Thymus (tissue), 11 donors: ENCODE measurements around the gene PLEKHM2. TPM values are rescaled to one million over a fixed set of nuclear protein-coding genes. Genes with fewer than 3 reads are reported as not detected.

Source experiments
- DNase-seq, 9 donors: peaks; one replicate each; pipeline ENCODE4 v3.0.0-alpha.2; 2013; ENCODE audit warnings: low spot score in 9 of 9, low read depth in 6 of 9, missing footprints in 1 of 9
- H3K27ac ChIP-seq, 2 donors: one replicate each; pipeline ENCODE4 v1.5.1; 2013; ENCODE audit warnings: control low read depth in 1 of 2, low read depth in 1 of 2, low read length in 1 of 2, mild to moderate bottlenecking in 1 of 2, moderate library complexity in 1 of 2
- H3K27me3 ChIP-seq, 2 donors: one replicate each; pipeline ENCODE4 v1.5.1; 2013; ENCODE audit warnings: low read length in 1 of 2; ENCODE audit not compliant: control insufficient read depth in 2 of 2, insufficient read depth in 1 of 2
- H3K36me3 ChIP-seq, 2 donors: one replicate each; pipeline ENCODE4 v1.5.1; 2013; ENCODE audit warnings: low read length in 1 of 2, mild to moderate bottlenecking in 1 of 2, moderate library complexity in 1 of 2; ENCODE audit not compliant: control insufficient read depth in 2 of 2, insufficient read depth in 2 of 2
- H3K4me1 ChIP-seq, 2 donors: one replicate each; pipeline ENCODE4 v1.5.1; 2013; ENCODE audit warnings: low read length in 2 of 2; ENCODE audit not compliant: control insufficient read depth in 2 of 2, insufficient read depth in 2 of 2
- H3K4me3 ChIP-seq, 2 donors: one replicate each; pipeline ENCODE4 v1.5.1; 2013; ENCODE audit warnings: low read length in 2 of 2, control low read depth in 1 of 2, mild to moderate bottlenecking in 1 of 2
- H3K9me3 ChIP-seq, 2 donors: one replicate each; pipeline ENCODE4 v1.5.1; 2013; ENCODE audit warnings: low read length in 1 of 2, mild to moderate bottlenecking in 1 of 2; ENCODE audit not compliant: control insufficient read depth in 2 of 2, insufficient read depth in 1 of 2
- WGBS: extraction: QIAGEN DNeasy Blood & Tissue Kit; methylation state at CpG from one replicate; pipeline ENCODE4 v1.1.7; 2013; 5-methylcytosine and 5-hydroxymethylcytosine counted together
- polyA plus RNA-seq: library from polyadenylated mRNA; stranded (reverse); fragments of 200-250 nt; gene quantifications from one replicate; pipeline ENCODE4 v1.2.3, GENCODE V29; 2013
- total RNA-seq: library from RNA; stranded (reverse); fragments of 120-200 nt; gene quantifications from one replicate; pipeline ENCODE4 v1.2.4, GENCODE V29; 2013
- donor health status: healthy.

PLEKHM2 gene
- total and polyA plus RNA-seq, 2 donors = 18.1 to 32.5 TPM

DNA sequence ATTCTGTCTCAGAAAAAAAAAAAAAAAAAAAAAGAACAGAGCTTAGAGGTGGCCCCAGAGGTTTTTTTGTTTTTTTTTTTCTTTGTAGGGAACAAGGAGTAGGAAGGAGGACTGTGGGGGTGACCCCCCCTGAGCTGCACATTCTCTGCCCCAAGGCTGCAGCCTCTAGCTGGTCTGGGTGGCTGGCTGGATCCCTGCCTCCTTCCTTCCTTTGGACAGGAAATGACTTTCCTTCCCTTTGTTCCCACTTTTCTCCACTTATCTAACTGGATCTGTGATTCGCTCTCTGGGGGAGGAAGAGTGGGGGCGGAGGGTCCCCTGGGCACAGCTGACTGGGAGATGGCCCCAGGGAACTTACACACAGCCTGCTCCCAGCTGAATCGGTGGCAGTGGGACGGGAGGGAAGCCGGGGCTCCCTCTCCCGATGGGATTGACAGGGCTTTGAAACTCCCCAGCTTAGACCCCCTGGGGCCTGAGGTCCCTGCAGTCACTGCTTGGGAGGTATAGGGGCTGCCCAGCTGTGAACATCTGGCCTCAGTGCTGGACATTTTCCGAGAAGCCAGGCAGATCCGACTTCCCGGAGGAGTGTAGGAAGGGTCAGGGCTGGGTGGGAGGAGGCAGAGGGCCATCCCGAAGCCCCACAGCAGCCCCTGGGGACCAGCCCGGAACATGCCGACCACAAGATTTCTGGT, 76.5 kb downstream of the PLEKHM2 start:
- Histone ChIP-seq H3K4me1 (peaks cover 8 to 13% of the 10 kb centered on the region in 2 donors), H3K27me3 (peaks cover 48 to 78% of the 10 kb centered on the region in 2 donors), H3K9me3 (peaks cover 0 to 2% of the 10 kb centered on the region in 2 donors), H3K27ac (no peak overlapping the region), H3K36me3 (no peaks in the 10 kb centered on the region), H3K4me3 (no peak overlapping the region)
- WGBS = 60% methylated on average over 12 of the region's 12 CpGs
- DNase-seq = no peak

GRCh38 chr1:15761366-15762128, 77.4 kb downstream of the PLEKHM2 start:
- peaks cover 43 to 69% of the 10 kb centered on the region in 2 donors for H3K27me3 ChIP-seq
- no peaks in the 10 kb centered on the region for H3K36me3 ChIP-seq
- H3K27ac ChIP-seq = no peak overlapping the region
- WGBS = 73% methylated on average over 8 of the region's 8 CpGs
- no peak overlapping the region for H3K4me3 ChIP-seq
- peaks cover 0 to 2% of the 10 kb centered on the region in 2 donors for H3K9me3 ChIP-seq
- peaks cover 4 to 8% of the 10 kb centered on the region in 2 donors for H3K4me1 ChIP-seq
- DNase-seq = no peak

GRCh38 chr1:15762546-15762945, 78.4 kb downstream of the PLEKHM2 start:
- Histone ChIP-seq H3K4me3 (no peak overlapping the region), H3K27me3 (peaks cover 37 to 59% of the 10 kb centered on the region in 2 donors), H3K9me3 (peaks cover 0 to 2% of the 10 kb centered on the region in 2 donors), H3K4me1 (peaks cover 3 to 5% of the 10 kb centered on the region in 2 donors), H3K36me3 (no peaks in the 10 kb centered on the region), H3K27ac (no peak overlapping the region)
- no peak for DNase-seq
- WGBS = 79% methylated on average over 10 of the region's 10 CpGs

GRCh38 chr1:15764269-15764764, 80.2 kb downstream of the PLEKHM2 start:
- no peak overlapping the region for H3K27ac ChIP-seq
- 86% methylated on average over 10 of the region's 10 CpGs for WGBS
- H3K9me3 ChIP-seq = peaks cover 0 to 2% of the 10 kb centered on the region in 2 donors
- H3K27me3 ChIP-seq = peaks cover 21 to 43% of the 10 kb centered on the region in 2 donors
- H3K4me1 ChIP-seq = peaks cover 0 to 3% of the 10 kb centered on the region in 2 donors
- H3K4me3 ChIP-seq = no peak overlapping the region
- no peaks in the 10 kb centered on the region for H3K36me3 ChIP-seq
- DNase-seq = no peak

DNA sequence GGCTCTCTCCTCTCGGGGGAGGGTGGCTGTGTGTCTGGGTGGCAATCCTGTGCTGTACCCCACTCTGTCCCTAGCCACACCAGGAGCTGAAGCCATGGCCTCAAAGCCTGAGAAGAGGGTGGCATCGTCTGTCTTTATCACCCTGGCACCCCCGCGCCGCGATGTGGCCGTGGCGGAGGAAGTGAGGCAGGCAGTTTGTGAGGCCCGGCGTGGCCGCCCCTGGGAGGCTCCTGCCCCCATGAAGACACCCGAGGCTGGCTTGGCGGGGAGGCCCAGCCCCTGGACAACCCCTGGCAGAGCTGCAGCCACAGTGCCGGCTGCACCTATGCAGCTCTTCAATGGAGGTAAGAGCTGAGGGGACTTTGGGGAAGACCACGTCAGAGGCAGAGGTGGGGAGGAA, 80.8 kb downstream of the PLEKHM2 start:
- no peak overlapping the region for H3K27ac ChIP-seq
- 85% methylated on average over 15 of the region's 15 CpGs for WGBS

DNA sequence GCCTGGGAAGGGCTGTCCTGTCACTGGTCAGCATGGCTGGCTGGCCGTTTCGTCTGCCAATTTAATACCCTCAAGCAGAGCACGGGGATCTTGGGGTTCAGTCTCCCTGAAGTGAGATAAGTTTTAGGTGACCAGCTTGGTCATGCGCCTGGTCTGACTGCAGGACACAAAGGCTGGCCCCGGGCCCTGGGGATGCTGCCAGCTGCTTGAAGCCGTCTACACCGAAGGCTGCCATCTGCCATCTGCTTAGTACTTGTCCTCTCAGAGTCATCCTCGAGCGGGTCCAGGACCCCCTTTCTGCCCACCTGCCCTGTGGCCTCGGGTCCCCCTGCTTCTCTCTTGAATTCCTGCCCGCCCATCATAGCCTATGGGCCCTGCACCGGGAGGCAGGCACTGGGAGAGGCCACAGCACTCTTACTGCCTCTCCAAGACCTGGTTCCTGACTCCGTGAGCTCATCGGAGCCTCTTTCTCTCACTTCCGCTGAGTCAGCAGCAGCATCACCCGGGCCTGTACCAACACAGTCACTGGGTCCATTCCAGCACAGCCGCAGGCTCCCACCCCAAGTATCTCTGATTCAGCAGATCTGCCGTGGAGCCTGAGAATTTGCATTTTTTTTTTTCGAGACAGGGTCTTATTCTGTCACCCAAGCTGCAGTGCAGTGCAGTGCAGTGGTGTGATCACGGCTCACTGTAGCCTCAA, 81.5 kb downstream of the PLEKHM2 start:
- WGBS = 91% methylated on average over 20 of the region's 20 CpGs

More for the DNA sequence above, 80.8 kb downstream of the PLEKHM2 start:
- Histone ChIP-seq H3K36me3 (no peaks in the 10 kb centered on the region), H3K9me3 (peaks cover 0 to 2% of the 10 kb centered on the region in 2 donors), H3K4me3 (no peak overlapping the region), H3K27me3 (peaks cover 15 to 38% of the 10 kb centered on the region in 2 donors), H3K4me1 (no peaks in the 10 kb centered on the region)
- no peak for DNase-seq

GRCh38 chr1:15767941-15768340, 83.8 kb downstream of the PLEKHM2 start:
- H3K4me3 ChIP-seq = no peak overlapping the region
- no peak overlapping the region for H3K27ac ChIP-seq
- H3K27me3 ChIP-seq = peaks cover 0 to 7% of the 10 kb centered on the region in 2 donors
- H3K9me3 ChIP-seq = no peaks in the 10 kb centered on the region
- H3K36me3 ChIP-seq = no peaks in the 10 kb centered on the region
- H3K4me1 ChIP-seq = no peaks in the 10 kb centered on the region
- DNase-seq = no peak
- WGBS = 95% methylated on average over 5 of the region's 5 CpGs

More for the DNA sequence above, 81.5 kb downstream of the PLEKHM2 start:
- Histone ChIP-seq H3K36me3 (no peaks in the 10 kb centered on the region), H3K27ac (no peak overlapping the region), H3K9me3 (peaks cover 0 to 1% of the 10 kb centered on the region in 2 donors), H3K4me1 (no peaks in the 10 kb centered on the region), H3K4me3 (no peak overlapping the region), H3K27me3 (peaks cover 10 to 30% of the 10 kb centered on the region in 2 donors)
- no peak for DNase-seq

DNA sequence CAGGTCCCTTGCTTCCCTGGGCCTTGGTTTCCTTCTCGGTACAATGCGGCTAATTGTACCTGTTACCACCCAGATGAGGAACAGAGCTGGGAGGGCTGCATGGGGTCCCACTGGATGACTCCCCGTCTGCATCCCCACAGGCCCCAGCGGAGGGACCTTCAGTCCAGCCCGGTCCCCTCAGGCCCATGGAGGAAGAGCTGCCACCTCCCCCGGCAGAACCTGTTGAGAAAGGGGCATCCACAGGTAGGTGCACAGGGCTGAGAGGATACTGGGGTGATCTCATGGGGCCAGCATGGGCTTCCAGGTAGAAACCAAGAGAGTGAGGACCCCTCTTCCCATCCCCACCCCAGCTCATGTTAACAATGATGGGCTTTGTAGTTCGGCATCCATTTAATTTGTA, 84.3 kb downstream of the PLEKHM2 start:
- no peak for DNase-seq
- H3K36me3 ChIP-seq = no peaks in the 10 kb centered on the region
- WGBS = 98% methylated on average over 7 of the region's 7 CpGs
- no peak overlapping the region for H3K4me3 ChIP-seq
- no peak overlapping the region for H3K27ac ChIP-seq
- H3K9me3 ChIP-seq = no peaks in the 10 kb centered on the region
- no peaks in the 10 kb centered on the region for H3K4me1 ChIP-seq
- peaks cover 0 to 7% of the 10 kb centered on the region in 2 donors for H3K27me3 ChIP-seq
